DMS53 treated with DMSO at 0.1 percent for 48 hours (cell line): Measurements from ENCODE around the gene CCDC112.
"Not testable (repeated sequence)": the region's sequence is repeated elsewhere in the genome, so short reads cannot be mapped to it uniquely, and the experiment has no call there.

ENCODE experiments used
- DNase-seq: peaks from one replicate; lab custom pipeline; 2025; ENCODE audit not compliant: unreplicated experiment; lab: John Stamatoyannopoulos, UW

CCDC112 gene

GRCh38 chr5:115262321-115263077 is 34.0 kb downstream of the CCDC112 start, which contains the start of gene PGGT1B:
TSS of gene PGGT1B (minus strand) at chr5:115262877. CDS start at chr5:115262851, 26 bp downstream.
- DNase-seq: peak; percentile 60

- DNase-seq: no peak
Observed at GRCh38 chr5:115262011-115262320, 34.5 kb downstream of the CCDC112 start.

- no peak for DNase-seq
Observed at GRCh38 chr5:115260248-115260647, 36.2 kb downstream of the CCDC112 start.

- no peak for DNase-seq
Observed at GRCh38 chr5:115257981-115258380, 38.5 kb downstream of the CCDC112 start.

GRCh38 chr5:115249379-115249778 is 47.1 kb downstream of the CCDC112 start:
- DNase-seq: not testable (repeated sequence)

GRCh38 chr5:115246361-115246991 is 50.0 kb downstream of the CCDC112 start:
- DNase-seq: peak; percentile 69

GRCh38 chr5:115243412-115243811 is 53.0 kb downstream of the CCDC112 start:
- no peak for DNase-seq

GRCh38 chr5:115241881-115242642 is 54.4 kb downstream of the CCDC112 start:
- DNase-seq: no peak

GRCh38 chr5:115237066-115237465 is 59.4 kb downstream of the CCDC112 start:
- no peak for DNase-seq

GRCh38 chr5:115236599-115236998 is 59.9 kb downstream of the CCDC112 start:
- DNase-seq: no peak

- DNase-seq: no peak
Observed at GRCh38 chr5:115231598-115231997, 64.9 kb downstream of the CCDC112 start.

GRCh38 chr5:115229606-115230005 is 66.8 kb downstream of the CCDC112 start:
- DNase-seq: no peak

GRCh38 chr5:115227281-115227680 is 69.2 kb downstream of the CCDC112 start:
- DNase-seq: no peak
